Renal pelvis (tissue), 4 donors: ENCODE data around the gene UBAC2. TPM values are rescaled to one million over a fixed set of nuclear protein-coding genes. Genes with fewer than 3 reads are reported as not detected.

Source experiments
- DNase-seq: peaks from one replicate; pipeline ENCODE4 v3.0.0-alpha.2; 2013
- polyA plus RNA-seq, 3 donors: library from polyadenylated mRNA; unstranded; fragments of 120-200 nt; gene quantifications; one replicate each; pipeline ENCODE4 v1.2.1, GENCODE V29; 2013; ENCODE audit not compliant: insufficient read length in 3 of 3

UBAC2 gene
- polyA plus RNA-seq, 3 donors: 89.9 to 91.8 (median 90.7) TPM

GRCh38 chr13:99330942-99331341 is 130.3 kb downstream of the UBAC2 start:
- DNase-seq: no peak

GRCh38 chr13:99331881-99332293 is 131.2 kb downstream of the UBAC2 start:
- DNase-seq: no peak

- no peak for DNase-seq
These were observed 131.8 kb downstream of the UBAC2 start for GRCh38 chr13:99332456-99332855.

- DNase-seq: no peak
These were observed 133.6 kb downstream of the UBAC2 start for GRCh38 chr13:99334221-99334620.

GRCh38 chr13:99335087-99335486 is 134.4 kb downstream of the UBAC2 start:
- no peak for DNase-seq

- DNase-seq: no peak
These were observed 134.9 kb downstream of the UBAC2 start for GRCh38 chr13:99335603-99336002.

GRCh38 chr13:99339230-99339721 is 138.6 kb downstream of the UBAC2 start:
- DNase-seq: no peak

GRCh38 chr13:99339736-99340397 is 139.2 kb downstream of the UBAC2 start:
- DNase-seq: no peak

- no peak for DNase-seq
These were observed 140.0 kb downstream of the UBAC2 start for GRCh38 chr13:99340638-99341037.

GRCh38 chr13:99341969-99342722 is 141.5 kb downstream of the UBAC2 start:
- no peak for DNase-seq

GRCh38 chr13:99342723-99343315 is 142.2 kb downstream of the UBAC2 start:
- DNase-seq: no peak

GRCh38 chr13:99344610-99345208 is 144.1 kb downstream of the UBAC2 start:
- DNase-seq: no peak

- no peak for DNase-seq
These were observed 144.7 kb downstream of the UBAC2 start for GRCh38 chr13:99345345-99345744.

GRCh38 chr13:99346335-99347042 is 145.8 kb downstream of the UBAC2 start:
- DNase-seq: no peak

- DNase-seq: no peak
These were observed 146.8 kb downstream of the UBAC2 start for GRCh38 chr13:99347335-99347878.

- no peak for DNase-seq
These were observed 147.3 kb downstream of the UBAC2 start for GRCh38 chr13:99347911-99348451.

GRCh38 chr13:99350191-99350590 is 149.5 kb downstream of the UBAC2 start:
- DNase-seq: no peak

- DNase-seq: no peak
These were observed 151.1 kb downstream of the UBAC2 start for GRCh38 chr13:99351772-99352171.

GRCh38 chr13:99352351-99353245 is 151.9 kb downstream of the UBAC2 start:
- no peak for DNase-seq

- DNase-seq: no peak
These were observed 152.6 kb downstream of the UBAC2 start for GRCh38 chr13:99353246-99353600.
